HuH-7.5 (cell line): ENCODE data around the gene PI3.

Source experiments
- DNase-seq: peaks from one replicate; pipeline ENCODE4 v3.0.0; 2011; ENCODE audit warnings: low spot score

PI3 gene

DNA sequence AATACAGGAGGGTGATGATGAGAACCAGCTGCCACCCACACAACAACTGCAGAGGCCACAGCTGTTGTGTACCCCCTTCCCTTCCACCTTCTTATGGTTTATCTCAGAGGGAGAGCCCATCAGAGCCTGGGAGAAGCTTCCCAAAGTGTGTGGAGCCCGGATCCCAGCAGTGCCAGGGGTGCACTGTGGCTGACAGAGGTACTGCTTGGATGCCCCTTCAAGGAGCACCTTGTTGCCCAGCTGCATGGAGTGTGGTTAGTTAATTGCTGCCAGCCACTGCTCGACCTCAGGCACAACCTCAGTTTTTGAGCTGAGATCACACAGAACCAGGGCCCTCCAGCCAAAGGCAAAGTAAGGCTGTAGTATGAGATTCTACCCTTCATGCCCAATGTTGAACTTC is 13.0 kb downstream of the PI3 start:
- DNase-seq = no peak

DNA sequence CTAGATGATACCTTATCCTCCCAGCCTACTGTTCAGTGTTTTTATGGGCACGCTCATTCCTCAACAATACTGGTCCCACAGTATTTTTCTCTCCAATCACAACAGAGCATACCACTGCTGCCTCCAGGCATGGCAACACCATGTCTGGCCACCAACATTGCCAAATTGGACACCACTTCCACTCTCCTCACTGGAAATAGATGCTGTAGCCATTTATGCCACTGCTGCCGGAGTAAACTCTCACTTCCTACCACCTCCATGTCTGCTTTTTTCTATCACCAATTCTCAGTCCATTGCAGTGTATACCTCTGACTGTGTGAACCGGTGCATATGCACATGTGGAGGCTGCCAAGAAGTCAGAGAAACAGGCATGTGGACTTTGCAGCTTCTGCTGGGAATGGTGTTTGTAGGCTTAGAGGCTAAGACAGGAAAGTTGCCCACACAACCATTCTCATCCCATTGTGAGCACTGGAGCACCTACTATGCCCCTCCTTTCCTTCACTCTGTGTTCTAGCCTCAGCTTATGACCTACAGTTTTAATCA is 14.4 kb downstream of the PI3 start:
- no peak for DNase-seq

DNA sequence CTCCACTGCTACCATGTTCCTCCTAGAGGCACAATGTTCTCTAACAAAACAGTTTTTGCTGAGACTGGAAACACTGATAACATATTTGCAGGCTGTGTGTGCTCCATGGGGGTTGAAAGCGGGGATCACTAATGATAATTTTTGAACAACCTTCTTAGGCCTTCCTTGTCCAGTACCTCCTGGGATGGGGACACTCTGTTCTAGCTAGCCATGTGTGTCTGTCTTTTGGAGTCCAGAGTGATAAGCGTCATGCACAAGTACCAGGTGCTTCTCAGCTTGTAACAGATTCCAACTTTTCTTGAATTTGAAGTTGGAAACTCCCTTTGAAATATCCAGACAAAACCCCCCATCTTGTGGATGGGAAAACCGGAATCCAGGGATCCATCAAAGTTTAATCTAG is 15.2 kb downstream of the PI3 start:
- no peak for DNase-seq

DNA sequence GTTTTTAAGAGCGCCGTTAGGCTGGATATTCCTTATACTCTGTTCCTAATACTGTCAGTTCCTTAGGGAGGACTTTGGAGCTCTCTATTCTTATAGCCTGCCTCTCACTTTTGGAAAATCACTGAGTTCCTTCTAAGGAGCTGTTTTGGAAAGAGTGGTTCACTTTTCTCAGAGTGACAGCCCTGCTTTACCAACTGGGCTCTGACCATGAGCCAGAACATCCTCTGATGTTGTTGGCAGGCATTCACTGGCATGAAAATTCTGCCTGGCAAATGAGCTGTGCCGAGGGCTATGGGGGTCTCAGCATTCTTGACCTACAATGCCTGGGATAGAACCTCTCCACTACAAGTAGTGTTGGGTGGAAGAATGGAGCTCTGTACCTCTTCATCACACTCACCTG is 17.2 kb downstream of the PI3 start:
- DNase-seq = no peak

DNA sequence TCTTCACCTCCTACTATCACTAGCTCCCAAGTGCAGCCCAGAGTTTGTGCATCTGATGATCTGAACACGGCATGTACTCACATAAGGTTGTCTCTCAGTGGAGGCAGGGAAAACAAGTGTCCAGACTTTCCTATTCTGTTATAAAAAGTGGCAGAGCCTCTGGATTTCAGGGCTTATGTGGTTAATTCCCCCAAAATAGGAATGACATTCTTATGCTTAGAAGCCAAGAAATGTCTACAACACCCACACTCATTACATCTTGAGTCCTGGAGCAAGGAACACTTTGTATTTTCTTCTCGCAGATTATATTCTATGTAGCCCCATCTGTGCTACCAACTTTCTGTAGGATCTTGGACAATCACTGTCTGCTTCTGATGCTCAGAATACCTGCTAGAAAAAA is 18.6 kb downstream of the PI3 start:
- DNase-seq = no peak

DNA sequence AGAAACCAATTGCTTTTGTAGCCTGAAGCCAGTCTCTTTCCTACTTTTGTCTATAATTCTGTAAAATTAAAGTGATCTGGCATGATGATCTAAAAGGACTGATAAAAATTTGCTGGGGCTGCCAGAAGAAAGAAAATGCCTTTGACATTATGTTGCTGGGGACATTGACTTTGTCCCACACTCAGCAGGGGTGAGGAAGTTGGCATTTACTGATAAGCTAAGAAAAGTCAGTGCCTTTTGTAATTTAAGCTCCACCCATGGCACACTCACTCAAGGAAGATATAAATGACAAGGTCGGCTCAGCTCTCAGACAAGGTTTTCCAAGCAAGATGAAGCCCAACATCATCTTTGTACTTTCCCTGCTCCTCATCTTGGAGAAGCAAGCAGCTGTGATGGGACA is 32.0 kb downstream of the PI3 start, which contains the start of gene SEMG1:
TSS of gene SEMG1 (plus strand) at position 309 of the 400 bp plus-strand sequence. CDS start at position 330, 21 bp downstream.
- DNase-seq = no peak

DNA sequence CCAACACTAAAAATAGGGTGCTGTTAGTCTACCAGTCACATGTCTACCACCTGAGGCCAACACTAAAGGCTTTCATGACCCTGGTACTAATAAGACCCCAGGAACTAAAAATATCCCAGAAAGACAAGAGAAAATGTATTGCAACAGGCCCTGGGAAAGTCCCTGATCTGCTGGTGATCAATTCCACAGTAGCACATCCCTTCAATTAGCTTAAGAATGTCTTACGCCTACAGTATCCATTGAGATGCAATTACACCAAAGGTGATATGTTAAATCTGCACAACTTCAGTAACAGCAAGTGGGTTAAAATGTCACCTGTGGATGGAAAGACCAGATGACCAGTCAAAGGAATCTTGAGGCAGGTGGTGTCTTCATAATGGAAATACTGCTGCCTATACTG is 35.2 kb downstream of the PI3 start:
- DNase-seq = no peak

DNA sequence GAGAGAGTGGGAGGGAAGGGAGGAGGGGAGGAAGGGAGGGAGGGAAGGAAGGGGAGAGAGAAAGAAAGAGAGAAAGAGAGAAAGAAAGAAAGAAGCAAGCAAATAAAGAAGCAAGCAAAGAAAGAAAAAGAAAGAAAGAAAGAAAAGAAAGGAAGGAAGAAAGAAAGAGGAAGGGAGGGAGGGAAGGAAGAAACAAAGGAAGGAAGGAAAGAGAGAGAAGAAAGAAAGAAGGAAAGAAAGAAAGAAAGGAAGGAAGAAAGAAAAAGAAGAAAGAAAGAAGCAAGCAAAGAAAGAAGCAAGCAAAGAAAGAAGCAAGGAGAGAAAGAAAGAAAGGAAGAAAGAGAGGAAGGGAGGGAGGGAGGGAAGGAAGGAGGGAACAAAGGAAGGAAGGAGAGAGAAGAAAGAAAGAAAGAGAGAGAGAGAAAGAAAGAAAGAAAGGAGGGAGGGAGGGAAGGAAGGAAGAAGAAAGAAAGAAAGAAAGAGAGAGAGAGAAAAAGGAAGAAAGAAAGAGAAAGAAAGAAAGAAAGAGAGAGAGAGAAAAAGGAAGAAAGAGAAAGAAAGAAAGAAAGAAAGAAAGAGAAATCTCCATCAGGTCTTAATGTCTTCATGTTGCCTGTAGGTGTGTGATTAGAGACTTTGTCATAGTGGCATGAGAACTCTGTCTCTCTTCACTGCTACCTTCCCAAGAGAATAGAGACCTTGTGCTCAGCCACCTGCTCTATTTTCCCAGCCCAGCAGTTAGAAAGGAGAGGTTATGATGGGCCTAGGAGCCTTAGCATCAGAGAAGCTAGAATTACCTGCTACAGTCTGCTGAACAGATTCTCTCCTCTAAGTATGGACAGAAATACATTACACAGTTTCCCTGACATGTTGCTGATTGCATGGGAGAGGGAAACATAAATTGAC is 37.1 kb downstream of the PI3 start:
- DNase-seq = no peak

DNA sequence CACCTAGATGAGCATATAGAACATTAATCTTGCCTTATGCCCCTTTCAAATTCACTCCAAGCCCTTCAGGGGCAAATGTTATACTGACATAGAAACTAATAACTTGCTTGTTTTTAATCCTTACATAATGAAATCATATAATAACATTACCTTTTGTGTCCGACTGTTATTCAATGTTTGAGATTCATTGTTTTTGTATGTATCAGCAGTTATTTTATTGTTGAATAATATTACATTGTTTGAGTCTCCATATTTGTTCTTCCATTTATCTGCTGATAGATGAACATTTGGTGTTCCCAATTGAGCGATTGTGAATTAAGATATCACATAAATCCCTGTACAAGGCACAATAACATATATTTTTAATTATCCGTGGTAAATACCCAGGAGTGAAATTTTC is 38.1 kb downstream of the PI3 start:
- no peak for DNase-seq

DNA sequence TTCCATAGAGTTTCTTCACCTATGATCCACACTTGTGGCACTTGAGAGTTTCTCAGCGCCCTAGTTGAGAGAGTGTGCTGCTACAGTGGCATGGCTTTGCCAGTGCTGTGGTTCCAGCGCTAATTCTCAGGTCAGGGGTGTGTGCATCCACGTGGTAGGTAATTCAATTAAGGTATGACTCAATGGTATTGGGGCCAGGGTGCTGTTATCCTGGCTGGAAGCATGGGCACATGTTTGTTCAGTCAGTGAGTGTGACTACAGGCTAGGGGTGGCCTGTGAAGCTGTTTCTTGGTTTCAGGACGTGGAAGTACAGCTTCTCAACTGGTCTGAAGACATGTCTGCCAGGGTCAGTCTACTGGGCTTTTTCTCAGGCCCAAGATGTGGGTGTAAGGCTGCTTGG is 43.4 kb downstream of the PI3 start:
- no peak for DNase-seq

DNA sequence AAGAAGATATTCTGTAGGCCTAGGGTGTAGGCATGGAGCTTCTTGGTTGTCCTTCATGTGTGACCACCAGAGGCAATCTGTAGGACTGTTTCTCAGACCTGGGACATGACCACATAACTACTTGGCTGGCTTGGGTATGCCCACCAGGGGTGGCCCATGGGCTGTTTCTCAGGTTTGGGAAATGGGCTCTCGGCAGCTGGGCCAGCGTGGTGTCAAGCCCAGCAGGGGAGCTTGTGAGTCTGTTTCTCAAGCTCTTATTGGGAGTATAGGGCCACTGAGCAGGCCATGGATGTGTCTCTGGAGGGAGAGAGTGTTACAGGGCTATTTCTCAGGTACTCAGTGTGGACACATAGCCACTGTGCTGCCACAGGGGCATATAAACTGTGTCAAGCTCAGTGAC is 43.9 kb downstream of the PI3 start:
- no peak for DNase-seq

DNA sequence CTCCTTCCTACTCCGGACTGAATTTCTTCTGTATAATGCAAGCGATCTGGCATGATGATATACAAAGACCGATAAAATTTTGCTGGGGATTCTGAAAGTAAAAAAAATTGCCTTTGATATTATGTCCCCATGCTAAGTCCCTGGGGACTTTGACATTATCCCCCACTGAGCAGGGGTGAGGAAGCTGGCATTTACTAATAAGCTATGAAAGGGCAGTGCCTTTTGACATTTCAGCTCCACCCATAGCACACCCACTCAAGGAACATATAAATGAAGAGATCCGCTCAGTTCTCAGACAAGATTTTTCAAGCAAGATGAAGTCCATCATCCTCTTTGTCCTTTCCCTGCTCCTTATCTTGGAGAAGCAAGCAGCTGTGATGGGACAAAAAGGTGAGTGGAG is 46.4 kb downstream of the PI3 start, which contains the start of gene SEMG2:
TSS of gene SEMG2 (plus strand) at position 298 of the 400 bp plus-strand sequence. CDS start at position 315, 17 bp downstream.
- no peak for DNase-seq

DNA sequence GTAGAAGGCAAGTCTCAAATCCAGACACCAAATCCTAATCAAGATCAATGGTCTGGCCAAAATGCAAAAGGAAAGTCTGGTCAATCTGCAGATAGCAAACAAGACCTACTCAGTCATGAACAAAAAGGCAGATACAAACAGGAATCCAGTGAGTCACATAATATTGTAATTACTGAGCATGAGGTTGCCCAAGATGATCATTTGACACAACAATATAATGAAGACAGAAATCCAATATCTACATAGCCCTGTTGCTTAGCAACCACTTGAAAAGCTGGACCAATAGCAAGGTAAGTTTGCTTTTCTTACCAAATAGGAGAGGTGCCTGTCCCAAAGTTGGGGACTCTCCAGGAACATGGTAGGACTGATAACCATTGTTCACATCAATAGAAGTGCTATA is 48.4 kb downstream of the PI3 start:
- no peak for DNase-seq
